ENCODE results near the gene ABCB8. TPM values are rescaled to one million over a fixed set of nuclear protein-coding genes. Genes with fewer than 3 reads are reported as not detected.

ABCB8 gene
- total RNA-seq, 1 experiment from 2014 or later, result 97.8 TPM

Other genes starting within 250 kb of the ABCB8 start
- 1.0 and 2.0 TPM in 2 replicates for gene TMEM176B, start 228.1 kb upstream of the ABCB8 start, total RNA-seq (2014; rRNA removed; shearing (Covaris generic))
- gene TMEM176A, start 227.7 kb upstream of the ABCB8 start, total RNA-seq (2014; rRNA removed; shearing (Covaris generic)), result 0.39 and 0.79 TPM in 2 replicates
- 25.2 and 25.8 TPM in 2 replicates for gene AOC1, start 175.9 kb upstream of the ABCB8 start, total RNA-seq (2014; rRNA removed; shearing (Covaris generic))
- gene KCNH2, start 50.1 kb upstream of the ABCB8 start, total RNA-seq (2014; rRNA removed; shearing (Covaris generic)), result 2.2 and 2.8 TPM in 2 replicates
- 6.7 and 13.0 TPM in 2 replicates for gene NOS3, start 37.4 kb upstream of the ABCB8 start, total RNA-seq (2014; rRNA removed; shearing (Covaris generic))
- 0.47 and 1.0 TPM in 2 replicates for gene ATG9B, start 4.0 kb upstream of the ABCB8 start, total RNA-seq (2014; rRNA removed; shearing (Covaris generic))
- gene ASIC3, start 20.1 kb downstream of the ABCB8 start, total RNA-seq (2014; rRNA removed; shearing (Covaris generic)), result 1.5 and 2.2 TPM in 2 replicates
- gene CDK5, start 29.4 kb downstream of the ABCB8 start, total RNA-seq (2014; rRNA removed; shearing (Covaris generic)), result 43.6 and 62.6 TPM in 2 replicates
- 851 and 1,005 TPM in 2 replicates for gene SLC4A2, start 31.1 kb downstream of the ABCB8 start, total RNA-seq (2014; rRNA removed; shearing (Covaris generic))
- gene FASTK, start 52.4 kb downstream of the ABCB8 start, total RNA-seq (2014; rRNA removed; shearing (Covaris generic)), result 265 and 300 TPM in 2 replicates
- 258 and 264 TPM in 2 replicates for gene TMUB1, start 55.0 kb downstream of the ABCB8 start, total RNA-seq (2014; rRNA removed; shearing (Covaris generic))
- gene AGAP3, start 58.0 kb downstream of the ABCB8 start, total RNA-seq (2014; rRNA removed; shearing (Covaris generic)), result 140 and 162 TPM in 2 replicates
- not detected in 2 replicates for gene GBX1, start 139.2 kb downstream of the ABCB8 start, total RNA-seq (2014; rRNA removed; shearing (Covaris generic))
- gene ASB10, start 158.8 kb downstream of the ABCB8 start, total RNA-seq (2014; rRNA removed; shearing (Covaris generic)), result not detected in 2 replicates
- not detected in 2 replicates for gene H2BK1, start 182.0 kb downstream of the ABCB8 start, total RNA-seq (2014; rRNA removed; shearing (Covaris generic))
- gene ABCF2, start 198.8 kb downstream of the ABCB8 start, total RNA-seq (2014; rRNA removed; shearing (Covaris generic)), result 80.2 and 82.5 TPM in 2 replicates
- 72.5 and 87.7 TPM in 2 replicates for gene CHPF2, start 204.0 kb downstream of the ABCB8 start, total RNA-seq (2014; rRNA removed; shearing (Covaris generic))
- gene SMARCD3, start 220.2 kb downstream of the ABCB8 start, total RNA-seq (2014; rRNA removed; shearing (Covaris generic)), result 1.1 and 1.3 TPM in 2 replicates

Measured in HT-29 (cell line).